OCI-LY7 (cell line): Measurements from ENCODE around the gene GOLGA8N. TPM values are rescaled to one million over a fixed set of nuclear protein-coding genes. Genes with fewer than 3 reads are reported as not detected.
A peak's percentile ranks its signal among the peaks of the same experiment; 100 is the strongest.
"Not testable (repeated sequence)": the region's sequence is repeated elsewhere in the genome, so short reads cannot be mapped to it uniquely, and the experiment has no call there.

Source experiments
- BruUV-seq: library from RNA; stranded (reverse); fragments of 400-500 nt; replicated peaks from 2 replicates; lab custom pipeline; 2021; lab: Mats Ljungman, UMichigan
- CTCF ChIA-PET: fragments of 300-600 bp; sonication (Branson Sonifier 250); formaldehyde crosslinking; loops from one replicate; lab custom pipeline; 2022; ENCODE audit warnings: antibody characterized with exemption; ENCODE audit not compliant: unreplicated experiment; lab: Charles Lee
- POLR2A ChIA-PET: fragments of 300-600 bp; sonication (Branson Sonifier 250); formaldehyde crosslinking; loops from one replicate; lab custom pipeline; 2022; ENCODE audit warnings: antibody characterized with exemption; lab: Charles Lee
- DNase-seq: peaks from one replicate; pipeline ENCODE4 v3.0.0-alpha.2; 2015; ENCODE audit warnings: low spot score
- H2AFZ ChIP-seq: fragments of 200-600 bp; sonication (generic), shearing (Covaris generic); 2 replicates; pipeline ENCODE4 v1.6.1; 2014; ENCODE audit warnings: mild to moderate bottlenecking, antibody characterized with exemption, low read length, moderate library complexity
- H3K27ac ChIP-seq: fragments of 200-600 bp; sonication (generic); 2 replicates; pipeline ENCODE4 v1.5.1; 2014; ENCODE audit warnings: mixed run types, low read depth, mild to moderate bottlenecking, moderate library complexity, low read length, inconsistent platforms; ENCODE audit not compliant: poor library complexity, severe bottlenecking
- H3K36me3 ChIP-seq: fragments of 200-600 bp; sonication (generic); 2 replicates; pipeline ENCODE4 v1.6.1; 2014; ENCODE audit warnings: mild to moderate bottlenecking, antibody characterized with exemption, low read length, moderate library complexity, mixed read lengths; ENCODE audit not compliant: insufficient read depth
- H3K4me1 ChIP-seq: fragments of 200-600 bp; sonication (generic); 2 replicates; pipeline ENCODE4 v1.5.1; 2014; ENCODE audit warnings: mild to moderate bottlenecking, low read length; ENCODE audit not compliant: insufficient read depth, poor library complexity, severe bottlenecking
- H3K4me2 ChIP-seq: fragments of 200-600 bp; sonication (generic); 2 replicates; pipeline ENCODE4 v1.6.1; 2014; ENCODE audit warnings: mild to moderate bottlenecking, low read length
- H3K4me3 ChIP-seq: fragments of 200-600 bp; sonication (generic); 2 replicates; pipeline ENCODE4 v1.5.1; 2014; ENCODE audit warnings: mild to moderate bottlenecking, low read depth, low read length; ENCODE audit not compliant: poor library complexity, severe bottlenecking
- H3K79me2 ChIP-seq: fragments of 200-600 bp; sonication (generic); 2 replicates; pipeline ENCODE4 v1.6.1; 2016; ENCODE audit warnings: low read depth, mild to moderate bottlenecking, low read length, moderate library complexity, mixed read lengths; ENCODE audit not compliant: insufficient read depth
- H3K9me2 ChIP-seq: fragments of 200-600 bp; sonication (generic); 2 replicates; pipeline ENCODE4 v1.6.1; 2016; ENCODE audit warnings: mild to moderate bottlenecking, low read length, mixed read lengths; ENCODE audit not compliant: insufficient read depth
- H3K9me3 ChIP-seq: fragments of 200-600 bp; sonication (generic); 2 replicates; pipeline ENCODE4 v1.6.1; 2014; ENCODE audit warnings: mild to moderate bottlenecking, mixed run types, low read length, mixed read lengths
- H4K20me1 ChIP-seq: fragments of 200-600 bp; sonication (generic); 2 replicates; pipeline ENCODE4 v1.6.1; 2014; ENCODE audit warnings: mild to moderate bottlenecking, antibody characterized with exemption, low read length, moderate library complexity, mixed read lengths; ENCODE audit not compliant: insufficient read depth
- CTCF ChIP-seq: fragments of 200-600 bp; sonication (generic); conservative IDR thresholded peaks from 2 replicates; pipeline ENCODE4 v1.5.1; 2014; ENCODE audit warnings: mild to moderate bottlenecking, antibody characterized with exemption, low read length, moderate library complexity, mixed read lengths
- EZH2phosphoT487 ChIP-seq: fragments of 200-600 bp; sonication (generic); IDR thresholded peaks from 2 replicates; pipeline ENCODE4 v1.6.1; 2018; ENCODE audit warnings: low read depth, borderline replicate concordance, mild to moderate bottlenecking, mixed run types, antibody characterized with exemption, low read length, moderate library complexity, mixed read lengths
- intact Hi-C: fragments of 100-400 bp; cut with micrococcal nuclease; formaldehyde crosslinking; loops from one replicate; pipeline ENCODE4 v1.10.0; 2022; ENCODE audit not compliant: unreplicated experiment
- total RNA-seq, 2 experiments: library from RNA; depleted of rRNA in 1 of 2; stranded (reverse); fragments of >200 nt in 1 of 2; shearing (Covaris generic) in 1 of 2; gene quantifications; 2 replicates each; pipeline ENCODE4 v1.2.3, GENCODE V29; 2014 to 2022

Gene GOLGA8N
- total RNA-seq, 2 experiments from 2014 or later = 2.0 to 2.8 TPM

- peak overlapping the region; percentile 92 for H3K27ac ChIP-seq
- H4K20me1 ChIP-seq, DNase-seq, H3K9me3 ChIP-seq, H3K9me2 ChIP-seq, intact Hi-C loops, H3K4me1 ChIP-seq, POLR2A ChIA-PET, CTCF ChIA-PET: not testable (repeated sequence)
- peaks cover 35% of the 10 kb centered on the region for H3K36me3 ChIP-seq
- peak overlapping the region; percentile 78 for H3K4me3 ChIP-seq
- H3K79me2 ChIP-seq = peaks cover 62% of the 10 kb centered on the region
- BruUV-seq = TSS peak; percentile 78
- peak overlapping the region; percentile 77 for H3K4me2 ChIP-seq
- peak overlapping the region; percentile 66 for H2AFZ ChIP-seq
Observed at GRCh38 chr15:32615871-32616426, 22.7 kb downstream of the GOLGA8N start.

GRCh38 chr15:32636410-32636809, 43.2 kb downstream of the GOLGA8N start:
- ChIA-PET CTCF (no interaction called here), POLR2A (no interaction called here)
- TF ChIP-seq EZH2phosphoT487 (no peak), CTCF (no peak)
- H3K27ac ChIP-seq = peak overlapping the region; percentile 20
- H2AFZ ChIP-seq = no peak overlapping the region
- H4K20me1 ChIP-seq = 0 out of 2 replicates have a peak, but pooled peaks cover 9% of the 10 kb centered on the region
- no peaks in the 10 kb centered on the region for H3K9me2 ChIP-seq
- intact Hi-C loops = no loop called here
- H3K9me3 ChIP-seq = no peaks in the 10 kb centered on the region
- H3K79me2 ChIP-seq = peaks cover 39% of the 10 kb centered on the region; the same call in 1 of the 2 replicates
- peak overlapping the region; percentile 7; the same call in 1 of the 2 replicates for H3K4me2 ChIP-seq
- no TSS peak for BruUV-seq
- H3K36me3 ChIP-seq = peaks cover 98% of the 10 kb centered on the region
- H3K4me3 ChIP-seq = no peak overlapping the region
- H3K4me1 ChIP-seq = peaks cover 31% of the 10 kb centered on the region
- DNase-seq = no peak

GRCh38 chr15:32636908-32637567, 43.8 kb downstream of the GOLGA8N start:
- intact Hi-C loops = no loop called here
- Histone ChIP-seq H3K27ac (no peak overlapping the region), H3K4me1 (peaks cover 31% of the 10 kb centered on the region), H3K9me3 (no peaks in the 10 kb centered on the region), H3K36me3 (peaks cover 98% of the 10 kb centered on the region), H4K20me1 (0 out of 2 replicates have a peak, but pooled peaks cover 9% of the 10 kb centered on the region), H3K79me2 (peaks cover 39% of the 10 kb centered on the region; the same call in 1 of the 2 replicates), H2AFZ (no peak overlapping the region), H3K4me2 (0 out of 2 replicates have a peak overlapping the region, but pooled peaks have one; percentile 7), H3K4me3 (no peak overlapping the region), H3K9me2 (no peaks in the 10 kb centered on the region)
- no peak for TF ChIP-seq EZH2phosphoT487
- no peak for TF ChIP-seq CTCF
- ChIA-PET POLR2A (no interaction called here), CTCF (no interaction called here)
- TSS peak; percentile 49 for BruUV-seq
- DNase-seq = no peak
